PFSK-1 (cell line): ENCODE data around the gene INSC.

ENCODE experiments used
- FOXP2 ChIP-seq: optimal IDR thresholded peaks from 2 replicates; pipeline ENCODE3; 2011; ENCODE audit warnings: borderline replicate concordance, control low read depth, inconsistent platforms; ENCODE audit not compliant: insufficient read depth; ENCODE audit errors: extremely low read length, extremely low read depth
- POLR2AphosphoS5 ChIP-seq: IDR thresholded peaks from 2 replicates; pipeline ENCODE4 v1.6.1; 2012; ENCODE audit warnings: low read depth, mild to moderate bottlenecking, control low read depth, low read length, moderate library complexity
- SIN3A ChIP-seq: IDR thresholded peaks from 2 replicates; pipeline ENCODE4 v1.6.1; 2012; ENCODE audit warnings: mild to moderate bottlenecking, low read length, moderate library complexity, borderline replicate concordance; ENCODE audit not compliant: insufficient read depth
- TAF1 ChIP-seq: IDR thresholded peaks from 2 replicates; pipeline ENCODE4 v1.6.1; 2012; ENCODE audit warnings: low read length, control low read depth, borderline replicate concordance; ENCODE audit not compliant: insufficient read depth
- TF ChIP-seq, protein P1 (sequence below), 2 experiments: IDR thresholded peaks; 2 replicates each; pipeline versions ENCODE4 v1.6.1 to v1.8.0; 2011 to 2012; ENCODE audit warnings: low read depth in 2 of 2, low read length in 2 of 2, control low read depth in 1 of 2, inconsistent platforms in 1 of 2, mild to moderate bottlenecking in 1 of 2, moderate library complexity in 1 of 2; ENCODE audit not compliant: insufficient read depth in 1 of 2

Gene INSC

DNA sequence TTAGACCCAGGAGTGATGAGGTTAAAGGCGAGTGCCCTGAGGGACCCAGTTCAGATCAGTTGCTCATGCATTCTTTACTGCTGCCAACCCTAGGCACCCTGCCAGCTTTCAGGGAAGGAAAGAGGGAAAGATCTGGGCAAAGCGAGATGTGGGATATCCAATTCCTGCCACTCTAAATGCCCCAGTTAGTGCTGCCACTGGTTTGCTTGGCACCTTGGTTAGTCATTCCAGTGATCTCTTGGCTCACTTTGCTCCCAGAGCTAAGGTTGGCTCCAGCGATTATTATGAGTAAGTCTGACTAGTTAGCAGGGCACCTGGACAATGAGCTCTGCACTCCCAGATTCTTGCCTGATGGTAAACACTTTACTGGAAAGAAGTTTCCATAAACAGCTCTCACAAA is 85.0 kb downstream of the INSC start:
- TF ChIP-seq TAF1 (no peak), FOXP2 (no peak), POLR2AphosphoS5 (no peak), SIN3A (no peak)
- TF ChIP-seq, protein P1, sequence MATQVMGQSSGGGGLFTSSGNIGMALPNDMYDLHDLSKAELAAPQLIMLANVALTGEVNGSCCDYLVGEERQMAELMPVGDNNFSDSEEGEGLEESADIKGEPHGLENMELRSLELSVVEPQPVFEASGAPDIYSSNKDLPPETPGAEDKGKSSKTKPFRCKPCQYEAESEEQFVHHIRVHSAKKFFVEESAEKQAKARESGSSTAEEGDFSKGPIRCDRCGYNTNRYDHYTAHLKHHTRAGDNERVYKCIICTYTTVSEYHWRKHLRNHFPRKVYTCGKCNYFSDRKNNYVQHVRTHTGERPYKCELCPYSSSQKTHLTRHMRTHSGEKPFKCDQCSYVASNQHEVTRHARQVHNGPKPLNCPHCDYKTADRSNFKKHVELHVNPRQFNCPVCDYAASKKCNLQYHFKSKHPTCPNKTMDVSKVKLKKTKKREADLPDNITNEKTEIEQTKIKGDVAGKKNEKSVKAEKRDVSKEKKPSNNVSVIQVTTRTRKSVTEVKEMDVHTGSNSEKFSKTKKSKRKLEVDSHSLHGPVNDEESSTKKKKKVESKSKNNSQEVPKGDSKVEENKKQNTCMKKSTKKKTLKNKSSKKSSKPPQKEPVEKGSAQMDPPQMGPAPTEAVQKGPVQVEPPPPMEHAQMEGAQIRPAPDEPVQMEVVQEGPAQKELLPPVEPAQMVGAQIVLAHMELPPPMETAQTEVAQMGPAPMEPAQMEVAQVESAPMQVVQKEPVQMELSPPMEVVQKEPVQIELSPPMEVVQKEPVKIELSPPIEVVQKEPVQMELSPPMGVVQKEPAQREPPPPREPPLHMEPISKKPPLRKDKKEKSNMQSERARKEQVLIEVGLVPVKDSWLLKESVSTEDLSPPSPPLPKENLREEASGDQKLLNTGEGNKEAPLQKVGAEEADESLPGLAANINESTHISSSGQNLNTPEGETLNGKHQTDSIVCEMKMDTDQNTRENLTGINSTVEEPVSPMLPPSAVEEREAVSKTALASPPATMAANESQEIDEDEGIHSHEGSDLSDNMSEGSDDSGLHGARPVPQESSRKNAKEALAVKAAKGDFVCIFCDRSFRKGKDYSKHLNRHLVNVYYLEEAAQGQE (IDR thresholded peaks at IDR 0.05; ENCODE audit: insufficient read depth in 1 of 2, low read depth in 2 of 2, low read length in 2 of 2): no peak

DNA sequence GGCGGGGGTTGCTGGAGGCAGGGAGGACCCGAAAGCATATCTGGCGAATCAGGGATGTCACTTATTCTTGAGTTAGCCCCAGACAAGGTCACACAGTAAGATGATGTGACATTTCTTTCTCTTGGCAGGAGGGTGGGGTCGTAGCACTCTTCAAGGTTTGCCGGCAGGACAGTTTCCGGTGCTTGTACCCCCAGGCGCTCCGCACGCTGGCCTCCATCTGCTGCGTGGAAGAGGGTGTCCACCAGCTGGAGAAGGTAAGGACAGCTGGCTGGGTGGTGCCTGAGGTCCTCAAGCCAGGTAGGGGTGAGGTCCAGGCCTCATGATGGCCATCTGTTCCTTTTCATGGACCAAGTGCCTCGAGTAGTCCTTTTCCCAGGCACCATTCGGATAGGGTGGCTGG is 86.0 kb downstream of the INSC start:
- TF ChIP-seq POLR2AphosphoS5 (no peak), SIN3A (no peak), TAF1 (no peak)

DNA sequence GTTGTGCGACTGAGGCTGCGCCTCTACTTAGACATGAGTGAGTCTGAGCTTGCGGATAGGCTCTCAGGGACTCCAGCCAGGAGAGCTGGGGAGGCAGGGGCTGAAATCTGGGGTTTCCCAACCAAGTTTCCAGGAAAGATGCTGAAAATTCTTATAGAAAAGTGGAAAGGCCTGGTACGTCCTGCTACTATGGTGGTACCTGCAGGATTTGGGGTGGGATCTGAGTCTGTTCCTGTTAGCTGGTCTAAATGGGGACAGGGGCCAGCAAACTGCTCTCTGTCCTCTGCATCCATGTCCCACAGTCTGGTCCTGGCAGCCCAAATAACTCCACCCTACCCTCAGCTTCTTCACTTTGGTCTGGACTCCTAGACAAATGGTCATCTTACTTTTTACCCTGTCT is 86.9 kb downstream of the INSC start:
- no peak for TF ChIP-seq POLR2AphosphoS5
- no peak for TF ChIP-seq FOXP2
- no peak for TF ChIP-seq SIN3A
- TF ChIP-seq, protein P1 (IDR thresholded peaks at IDR 0.05; ENCODE audit: insufficient read depth in 1 of 2, low read depth in 2 of 2, low read length in 2 of 2): no peak
- no peak for TF ChIP-seq TAF1

DNA sequence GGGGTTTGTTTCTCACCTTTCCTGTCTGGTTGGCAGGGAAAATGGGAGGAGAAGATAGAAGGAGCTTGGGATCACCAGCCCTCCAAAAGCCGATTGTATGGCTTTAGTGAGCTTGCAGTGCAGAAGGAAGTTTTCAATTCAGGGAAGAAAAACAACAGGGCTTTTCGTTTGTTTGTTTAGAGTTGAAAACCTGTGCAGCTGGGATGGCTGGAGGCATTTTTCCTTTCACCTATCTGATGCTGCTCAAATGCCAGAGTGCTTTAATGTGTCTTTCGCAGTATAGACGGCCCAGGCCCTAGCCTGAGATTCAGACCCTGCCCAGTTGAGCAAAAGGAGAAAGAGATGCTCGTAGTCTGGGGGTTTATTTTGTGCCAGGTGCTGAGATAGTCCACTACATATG is 87.9 kb downstream of the INSC start:
- TF ChIP-seq SIN3A: no peak
- TF ChIP-seq FOXP2: no peak
- TF ChIP-seq, protein P1 (IDR thresholded peaks at IDR 0.05; ENCODE audit: insufficient read depth in 1 of 2, low read depth in 2 of 2, low read length in 2 of 2): no peak
- no peak for TF ChIP-seq TAF1
- TF ChIP-seq POLR2AphosphoS5: no peak

DNA sequence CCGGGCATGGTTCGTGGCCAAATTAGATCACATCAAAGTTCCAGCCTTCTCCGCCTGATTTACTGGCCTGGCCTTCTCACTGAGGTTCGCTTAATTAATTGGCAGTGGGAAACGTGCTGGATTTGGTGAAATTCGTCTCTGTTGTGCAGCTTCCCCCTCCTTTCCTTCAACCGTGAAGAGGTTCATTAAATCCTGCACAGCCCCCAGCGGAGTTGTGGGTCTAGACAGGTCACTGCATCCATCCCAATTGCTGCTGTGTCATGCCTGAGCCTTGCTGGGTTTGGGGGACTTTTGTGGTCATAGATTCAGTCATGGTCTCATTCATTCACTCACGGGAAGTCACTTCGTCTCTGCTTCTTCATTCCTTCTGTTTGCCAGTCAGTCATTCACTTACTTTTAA is 90.0 kb downstream of the INSC start:
- no peak for TF ChIP-seq SIN3A

DNA sequence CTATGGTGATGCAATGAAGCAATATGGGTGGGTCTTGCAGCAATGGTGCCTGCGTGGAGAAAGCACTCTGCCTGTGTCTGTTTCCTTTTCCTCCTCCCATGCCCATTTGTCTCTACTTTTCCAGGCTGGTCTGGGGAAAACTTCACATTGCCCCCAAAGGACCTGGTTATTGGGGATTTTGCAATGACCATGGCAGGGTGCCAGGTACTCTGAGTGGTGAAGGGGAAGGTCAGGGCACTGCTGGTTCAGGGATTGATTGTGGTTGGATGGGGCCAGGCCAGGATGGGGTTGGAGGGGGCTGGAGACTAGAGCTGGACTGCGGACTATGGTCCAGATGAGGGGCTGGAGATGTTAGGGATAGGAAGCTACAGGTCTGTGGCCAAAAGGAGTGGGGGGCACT is 92.1 kb downstream of the INSC start:
- TF ChIP-seq POLR2AphosphoS5 (no peak), TAF1 (no peak), FOXP2 (no peak), SIN3A (no peak)
- TF ChIP-seq, protein P1 (IDR thresholded peaks at IDR 0.05; ENCODE audit: insufficient read depth in 1 of 2, low read depth in 2 of 2, low read length in 2 of 2): no peak
